Superior temporal gyrus (tissue), 1 donor: ENCODE data around the gene TMIGD2.
"Not testable (repeated sequence)": the region's sequence is repeated elsewhere in the genome, so short reads cannot be mapped to it uniquely, and the experiment has no call there.

Experiments used
- DNase-seq: peaks from one replicate; pipeline ENCODE4 v3.0.0-alpha.2; 2016; ENCODE audit errors: extremely low spot score

Gene TMIGD2

GRCh38 chr19:4302243-4302640 is at the start of gene TMIGD2:
TMIGD2 (minus strand) TSS chr19:4302389; CDS start chr19:4302385, 4 bp downstream.
- DNase-seq: no peak

GRCh38 chr19:4350726-4351125 is 48.5 kb upstream of the TMIGD2 start:
- DNase-seq: no peak

GRCh38 chr19:4350111-4350510 is 47.9 kb upstream of the TMIGD2 start:
- DNase-seq: no peak

GRCh38 chr19:4349225-4349624 is 47.0 kb upstream of the TMIGD2 start:
- not testable (repeated sequence) for DNase-seq

- no peak for DNase-seq
These were observed 45.3 kb upstream of the TMIGD2 start for GRCh38 chr19:4347521-4347920.

- no peak for DNase-seq
These were observed 43.8 kb upstream of the TMIGD2 start for GRCh38 chr19:4346020-4346383.

GRCh38 chr19:4345342-4346019 is 43.3 kb upstream of the TMIGD2 start:
- no peak for DNase-seq

GRCh38 chr19:4343370-4344307 is 41.5 kb upstream of the TMIGD2 start, which contains the start of gene MPND:
MPND (plus strand) TSS chr19:4343562; CDS start chr19:4343594, 32 bp downstream.
- DNase-seq: peak; percentile 90

GRCh38 chr19:4342615-4343369 is 40.6 kb upstream of the TMIGD2 start:
- peak; percentile 100 for DNase-seq

- DNase-seq: no peak
These were observed 40.1 kb upstream of the TMIGD2 start for GRCh38 chr19:4342314-4342614.

GRCh38 chr19:4338441-4339355 is 36.5 kb upstream of the TMIGD2 start, which contains the start of gene STAP2:
STAP2 (minus strand) TSS chr19:4338827; CDS start chr19:4338753, 74 bp downstream.
- no peak for DNase-seq

GRCh38 chr19:4337906-4338440 is 35.8 kb upstream of the TMIGD2 start:
- DNase-seq: no peak

GRCh38 chr19:4334929-4335570 is 32.9 kb upstream of the TMIGD2 start:
- no peak for DNase-seq

- no peak for DNase-seq
These were observed 27.7 kb upstream of the TMIGD2 start for GRCh38 chr19:4329858-4330257.

GRCh38 chr19:4328991-4329681 is 26.9 kb upstream of the TMIGD2 start:
- not testable (repeated sequence) for DNase-seq

GRCh38 chr19:4328243-4328990 is 26.2 kb upstream of the TMIGD2 start:
- DNase-seq: peak; percentile 95

- no peak for DNase-seq
These were observed 25.7 kb upstream of the TMIGD2 start for GRCh38 chr19:4327877-4328242.

GRCh38 chr19:4327252-4327876 is 25.2 kb upstream of the TMIGD2 start:
- peak; percentile 40 for DNase-seq
